SK-N-SH treated with all-trans-retinoic acid at 6 μM for 48 hours (cell line): ENCODE results near the gene LRRC8E.

ENCODE experiments used
- ATAC-seq: fragments of 200-7000 bp; cut with Tn5 transposase; 3 replicates; pipeline ENCODE4 v1.9.1; 2020; ENCODE audit warnings: mild to moderate bottlenecking, moderate library complexity
- ARNTL ChIP-seq: fragments of 450-650 bp; formaldehyde crosslinking; IDR thresholded peaks from 2 replicates; pipeline ENCODE4 v1.5.0; 2020; ENCODE audit warnings: low read depth, mild to moderate bottlenecking, moderate library complexity, borderline replicate concordance
- BACH2 ChIP-seq: fragments of 250-450 bp; sonication (Bioruptor Pico); IDR thresholded peaks from 2 replicates; pipeline ENCODE4 v1.9.0; 2021; ENCODE audit warnings: mild to moderate bottlenecking, borderline replicate concordance
- CSDC2 ChIP-seq: fragments of 250-450 bp; sonication (Bioruptor Pico); IDR thresholded peaks from 2 replicates; pipeline ENCODE4 v1.5.0; 2020; ENCODE audit warnings: mild to moderate bottlenecking, moderate library complexity
- ESRRG ChIP-seq: fragments of 250-450 bp; sonication (Bioruptor Pico); IDR thresholded peaks from 2 replicates; pipeline ENCODE4 v1.6.1; 2021; ENCODE audit warnings: mild to moderate bottlenecking
- GLIS3 ChIP-seq: fragments of 250-450 bp; sonication (Bioruptor Pico); IDR thresholded peaks from 2 replicates; pipeline ENCODE4 v1.5.0; 2020; ENCODE audit warnings: mild to moderate bottlenecking, moderate library complexity
- ISL1 ChIP-seq: fragments of 250-450 bp; sonication (Bioruptor Pico); IDR thresholded peaks from 2 replicates; pipeline ENCODE4 v2.1.2; 2022; ENCODE audit warnings: mild to moderate bottlenecking, moderate library complexity
- OSR1 ChIP-seq: fragments of 250-450 bp; sonication (Bioruptor Pico); IDR thresholded peaks from 2 replicates; pipeline ENCODE4 v1.8.0; 2022; ENCODE audit warnings: moderate library complexity, mild to moderate bottlenecking, inconsistent platforms
- PPARA ChIP-seq: fragments of 250-450 bp; sonication (Bioruptor Pico); IDR thresholded peaks from 2 replicates; pipeline ENCODE4 v1.5.0; 2020; ENCODE audit warnings: mild to moderate bottlenecking, borderline replicate concordance
- RARB ChIP-seq: fragments of 250-450 bp; sonication (Bioruptor Pico); IDR thresholded peaks from 2 replicates; pipeline ENCODE4 v1.8.0; 2021; ENCODE audit warnings: mild to moderate bottlenecking, moderate library complexity
- TCF4 ChIP-seq: fragments of 250-450 bp; sonication (Bioruptor Pico); IDR thresholded peaks from 2 replicates; pipeline ENCODE4 v1.8.0; 2021; ENCODE audit warnings: mild to moderate bottlenecking, moderate library complexity, borderline replicate concordance
- TOX ChIP-seq: fragments of 250-450 bp; sonication (Bioruptor Pico); IDR thresholded peaks from 2 replicates; pipeline ENCODE4 v1.8.0; 2021; ENCODE audit warnings: mild to moderate bottlenecking, moderate library complexity, borderline replicate concordance
- ZC3H10 ChIP-seq: fragments of 250-450 bp; sonication (Bioruptor Pico); IDR thresholded peaks from 2 replicates; pipeline ENCODE4 v1.5.1; 2021; ENCODE audit warnings: mild to moderate bottlenecking, moderate library complexity
- ZFP3 ChIP-seq: fragments of 250-450 bp; sonication (Bioruptor Pico); IDR thresholded peaks from 2 replicates; pipeline ENCODE4 v1.5.0; 2020; ENCODE audit warnings: mild to moderate bottlenecking, moderate library complexity
- ZFP30 ChIP-seq: fragments of 450-650 bp; formaldehyde crosslinking; IDR thresholded peaks from 2 replicates; pipeline ENCODE4 v1.5.0; 2022; ENCODE audit warnings: mild to moderate bottlenecking, moderate library complexity
- ZNF565 ChIP-seq: fragments of 450-650 bp; formaldehyde crosslinking; conservative IDR thresholded peaks from 2 replicates; pipeline ENCODE4 v1.5.0; 2020; ENCODE audit warnings: low read depth, mild to moderate bottlenecking, moderate library complexity
- ZNF70 ChIP-seq: fragments of 450-650 bp; formaldehyde crosslinking; IDR thresholded peaks from 2 replicates; pipeline ENCODE4 v1.5.0; 2020; ENCODE audit warnings: mild to moderate bottlenecking, moderate library complexity
- ZNF8 ChIP-seq: fragments of 450-650 bp; formaldehyde crosslinking; IDR thresholded peaks from 2 replicates; pipeline ENCODE4 v1.5.0; 2020; ENCODE audit warnings: mild to moderate bottlenecking, moderate library complexity
- TF ChIP-seq, protein P1 (sequence below): fragments of 250-450 bp; sonication (Bioruptor Pico); IDR thresholded peaks from 2 replicates; pipeline ENCODE4 v1.5.1; 2021; ENCODE audit warnings: mild to moderate bottlenecking, moderate library complexity
- TF ChIP-seq, protein P2 (sequence below): fragments of 250-450 bp; sonication (Bioruptor Pico); IDR thresholded peaks from 2 replicates; pipeline ENCODE4 v1.5.0; 2020; ENCODE audit warnings: mild to moderate bottlenecking, moderate library complexity
- TF ChIP-seq, protein P3 (sequence below): fragments of 250-450 bp; sonication (Bioruptor Pico); IDR thresholded peaks from 2 replicates; pipeline ENCODE4 v1.5.1; 2020; ENCODE audit warnings: low read depth, mild to moderate bottlenecking, moderate library complexity
- TF ChIP-seq, protein P4 (sequence below): fragments of 250-450 bp; sonication (Bioruptor Pico); IDR thresholded peaks from 2 replicates; pipeline ENCODE4 v1.8.0; 2020; ENCODE audit warnings: mild to moderate bottlenecking, moderate library complexity, borderline replicate concordance
- TF ChIP-seq, protein P5 (sequence below): fragments of 250-450 bp; sonication (Bioruptor Pico); IDR thresholded peaks from 2 replicates; pipeline ENCODE4 v1.8.0; 2021; ENCODE audit warnings: low read depth, mild to moderate bottlenecking, moderate library complexity, borderline replicate concordance

The LRRC8E gene

DNA sequence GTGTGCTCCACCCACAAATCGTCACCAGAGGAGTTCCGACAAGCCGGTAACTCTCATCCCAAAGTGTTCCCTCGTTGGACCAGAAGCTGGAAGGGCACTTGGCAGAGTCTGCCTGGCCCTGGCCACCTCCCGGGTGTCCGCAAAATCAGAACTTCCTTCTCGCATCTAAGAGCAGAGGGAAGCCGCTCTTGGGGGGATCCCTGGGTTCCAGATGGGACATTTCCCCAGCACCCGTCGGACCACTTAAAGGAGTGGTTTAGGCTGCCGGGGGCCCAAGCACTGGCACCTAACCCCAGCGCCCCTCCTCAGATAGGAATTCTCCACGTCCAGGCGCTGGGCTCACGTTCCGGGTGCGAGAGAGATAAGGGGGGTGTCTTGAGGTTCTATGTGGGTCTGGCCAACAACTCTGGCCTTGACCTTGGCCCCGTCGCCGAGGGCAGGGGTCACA is 14.5 kb downstream of the LRRC8E start:
- no peak for ATAC-seq
- TF ChIP-seq ZFP3 (CRISPR knock-in tag): no peak
- no peak for TF ChIP-seq OSR1 (CRISPR knock-in tag)
- TF ChIP-seq TOX (CRISPR knock-in tag): no peak
- TF ChIP-seq, protein P1, sequence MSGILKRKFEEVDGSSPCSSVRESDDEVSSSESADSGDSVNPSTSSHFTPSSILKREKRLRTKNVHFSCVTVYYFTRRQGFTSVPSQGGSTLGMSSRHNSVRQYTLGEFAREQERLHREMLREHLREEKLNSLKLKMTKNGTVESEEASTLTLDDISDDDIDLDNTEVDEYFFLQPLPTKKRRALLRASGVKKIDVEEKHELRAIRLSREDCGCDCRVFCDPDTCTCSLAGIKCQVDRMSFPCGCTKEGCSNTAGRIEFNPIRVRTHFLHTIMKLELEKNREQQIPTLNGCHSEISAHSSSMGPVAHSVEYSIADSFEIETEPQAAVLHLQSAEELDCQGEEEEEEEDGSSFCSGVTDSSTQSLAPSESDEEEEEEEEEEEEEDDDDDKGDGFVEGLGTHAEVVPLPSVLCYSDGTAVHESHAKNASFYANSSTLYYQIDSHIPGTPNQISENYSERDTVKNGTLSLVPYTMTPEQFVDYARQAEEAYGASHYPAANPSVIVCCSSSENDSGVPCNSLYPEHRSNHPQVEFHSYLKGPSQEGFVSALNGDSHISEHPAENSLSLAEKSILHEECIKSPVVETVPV: no peak
- no peak for TF ChIP-seq RARB (CRISPR knock-in tag)
- no peak for TF ChIP-seq ZNF70 (CRISPR knock-in tag)
- TF ChIP-seq BACH2 (CRISPR knock-in tag): no peak
- TF ChIP-seq, protein P2, sequence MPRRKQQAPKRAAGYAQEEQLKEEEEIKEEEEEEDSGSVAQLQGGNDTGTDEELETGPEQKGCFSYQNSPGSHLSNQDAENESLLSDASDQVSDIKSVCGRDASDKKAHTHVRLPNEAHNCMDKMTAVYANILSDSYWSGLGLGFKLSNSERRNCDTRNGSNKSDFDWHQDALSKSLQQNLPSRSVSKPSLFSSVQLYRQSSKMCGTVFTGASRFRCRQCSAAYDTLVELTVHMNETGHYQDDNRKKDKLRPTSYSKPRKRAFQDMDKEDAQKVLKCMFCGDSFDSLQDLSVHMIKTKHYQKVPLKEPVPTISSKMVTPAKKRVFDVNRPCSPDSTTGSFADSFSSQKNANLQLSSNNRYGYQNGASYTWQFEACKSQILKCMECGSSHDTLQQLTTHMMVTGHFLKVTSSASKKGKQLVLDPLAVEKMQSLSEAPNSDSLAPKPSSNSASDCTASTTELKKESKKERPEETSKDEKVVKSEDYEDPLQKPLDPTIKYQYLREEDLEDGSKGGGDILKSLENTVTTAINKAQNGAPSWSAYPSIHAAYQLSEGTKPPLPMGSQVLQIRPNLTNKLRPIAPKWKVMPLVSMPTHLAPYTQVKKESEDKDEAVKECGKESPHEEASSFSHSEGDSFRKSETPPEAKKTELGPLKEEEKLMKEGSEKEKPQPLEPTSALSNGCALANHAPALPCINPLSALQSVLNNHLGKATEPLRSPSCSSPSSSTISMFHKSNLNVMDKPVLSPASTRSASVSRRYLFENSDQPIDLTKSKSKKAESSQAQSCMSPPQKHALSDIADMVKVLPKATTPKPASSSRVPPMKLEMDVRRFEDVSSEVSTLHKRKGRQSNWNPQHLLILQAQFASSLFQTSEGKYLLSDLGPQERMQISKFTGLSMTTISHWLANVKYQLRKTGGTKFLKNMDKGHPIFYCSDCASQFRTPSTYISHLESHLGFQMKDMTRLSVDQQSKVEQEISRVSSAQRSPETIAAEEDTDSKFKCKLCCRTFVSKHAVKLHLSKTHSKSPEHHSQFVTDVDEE (CRISPR knock-in tag): no peak
- no peak for TF ChIP-seq CSDC2
- TF ChIP-seq PPARA (CRISPR knock-in tag): no peak
- TF ChIP-seq TCF4 (CRISPR knock-in tag): no peak
- TF ChIP-seq, protein P3, sequence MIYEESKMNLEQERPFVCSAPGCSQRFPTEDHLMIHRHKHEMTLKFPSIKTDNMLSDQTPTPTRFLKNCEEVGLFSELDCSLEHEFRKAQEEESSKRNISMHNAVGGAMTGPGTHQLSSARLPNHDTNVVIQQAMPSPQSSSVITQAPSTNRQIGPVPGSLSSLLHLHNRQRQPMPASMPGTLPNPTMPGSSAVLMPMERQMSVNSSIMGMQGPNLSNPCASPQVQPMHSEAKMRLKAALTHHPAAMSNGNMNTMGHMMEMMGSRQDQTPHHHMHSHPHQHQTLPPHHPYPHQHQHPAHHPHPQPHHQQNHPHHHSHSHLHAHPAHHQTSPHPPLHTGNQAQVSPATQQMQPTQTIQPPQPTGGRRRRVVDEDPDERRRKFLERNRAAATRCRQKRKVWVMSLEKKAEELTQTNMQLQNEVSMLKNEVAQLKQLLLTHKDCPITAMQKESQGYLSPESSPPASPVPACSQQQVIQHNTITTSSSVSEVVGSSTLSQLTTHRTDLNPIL (CRISPR knock-in tag): no peak

DNA sequence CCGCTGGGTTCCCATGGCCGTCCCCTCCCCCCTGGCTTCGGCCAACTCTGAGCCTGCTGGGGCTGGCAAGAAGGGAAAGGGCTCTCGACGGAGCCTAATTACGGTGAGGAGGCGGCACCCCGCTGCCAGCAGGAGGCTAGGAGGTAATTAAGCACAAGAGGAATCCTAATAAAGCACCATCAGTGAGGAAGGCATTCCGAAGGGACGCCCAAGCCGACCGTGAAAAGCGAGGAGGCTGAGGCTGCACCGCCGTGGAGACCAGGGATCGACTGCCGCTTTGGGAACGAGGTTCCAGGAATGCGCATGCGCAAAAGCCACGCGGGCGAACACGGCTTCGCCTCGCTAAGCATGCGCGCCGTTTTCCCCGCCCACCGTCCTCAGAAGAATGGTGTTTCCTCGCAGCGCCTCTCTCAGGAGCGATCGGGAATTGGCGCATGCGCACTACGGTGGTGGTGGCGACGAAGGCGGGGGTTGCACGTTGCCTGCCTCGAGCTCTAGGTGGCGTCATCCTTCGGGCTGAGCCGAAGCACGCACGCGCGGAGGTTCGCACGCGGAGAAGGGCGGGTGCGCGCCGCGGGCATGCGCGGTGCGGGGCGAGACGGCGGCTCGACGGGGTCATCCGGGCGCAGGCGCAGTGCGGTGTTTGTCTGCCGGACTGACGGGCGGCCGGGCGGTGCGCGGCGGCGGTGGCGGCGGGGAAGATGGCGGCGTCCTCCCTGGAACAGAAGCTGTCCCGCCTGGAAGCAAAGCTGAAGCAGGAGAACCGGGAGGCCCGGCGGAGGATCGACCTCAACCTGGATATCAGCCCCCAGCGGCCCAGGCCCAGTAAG is 15.1 kb downstream of the LRRC8E start, which contains the start of gene MAP2K7:
MAP2K7 (plus strand) TSS at position 634 of the 830 bp plus-strand sequence; CDS start at position 702, 68 bp downstream.
- TF ChIP-seq ZFP30 (no peak), CSDC2 (no peak), OSR1 (CRISPR knock-in tag) (no peak), TCF4 (CRISPR knock-in tag) (no peak), ZC3H10 (CRISPR knock-in tag) (no peak), ISL1 (CRISPR knock-in tag) (no peak), ZNF8 (CRISPR knock-in tag) (no peak), GLIS3 (no peak), PPARA (CRISPR knock-in tag) (no peak), ZNF565 (CRISPR knock-in tag) (no peak), ESRRG (CRISPR knock-in tag) (no peak), TOX (CRISPR knock-in tag) (no peak), ZNF70 (CRISPR knock-in tag) (no peak), ARNTL (CRISPR knock-in tag) (no peak), BACH2 (CRISPR knock-in tag) (no peak)
- TF ChIP-seq, protein P2 (CRISPR knock-in tag): no peak
- TF ChIP-seq, protein P4, sequence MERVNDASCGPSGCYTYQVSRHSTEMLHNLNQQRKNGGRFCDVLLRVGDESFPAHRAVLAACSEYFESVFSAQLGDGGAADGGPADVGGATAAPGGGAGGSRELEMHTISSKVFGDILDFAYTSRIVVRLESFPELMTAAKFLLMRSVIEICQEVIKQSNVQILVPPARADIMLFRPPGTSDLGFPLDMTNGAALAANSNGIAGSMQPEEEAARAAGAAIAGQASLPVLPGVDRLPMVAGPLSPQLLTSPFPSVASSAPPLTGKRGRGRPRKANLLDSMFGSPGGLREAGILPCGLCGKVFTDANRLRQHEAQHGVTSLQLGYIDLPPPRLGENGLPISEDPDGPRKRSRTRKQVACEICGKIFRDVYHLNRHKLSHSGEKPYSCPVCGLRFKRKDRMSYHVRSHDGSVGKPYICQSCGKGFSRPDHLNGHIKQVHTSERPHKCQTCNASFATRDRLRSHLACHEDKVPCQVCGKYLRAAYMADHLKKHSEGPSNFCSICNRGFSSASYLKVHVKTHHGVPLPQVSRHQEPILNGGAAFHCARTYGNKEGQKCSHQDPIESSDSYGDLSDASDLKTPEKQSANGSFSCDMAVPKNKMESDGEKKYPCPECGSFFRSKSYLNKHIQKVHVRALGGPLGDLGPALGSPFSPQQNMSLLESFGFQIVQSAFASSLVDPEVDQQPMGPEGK (CRISPR knock-in tag): no peak
- TF ChIP-seq, protein P1: no peak
- TF ChIP-seq, protein P5, sequence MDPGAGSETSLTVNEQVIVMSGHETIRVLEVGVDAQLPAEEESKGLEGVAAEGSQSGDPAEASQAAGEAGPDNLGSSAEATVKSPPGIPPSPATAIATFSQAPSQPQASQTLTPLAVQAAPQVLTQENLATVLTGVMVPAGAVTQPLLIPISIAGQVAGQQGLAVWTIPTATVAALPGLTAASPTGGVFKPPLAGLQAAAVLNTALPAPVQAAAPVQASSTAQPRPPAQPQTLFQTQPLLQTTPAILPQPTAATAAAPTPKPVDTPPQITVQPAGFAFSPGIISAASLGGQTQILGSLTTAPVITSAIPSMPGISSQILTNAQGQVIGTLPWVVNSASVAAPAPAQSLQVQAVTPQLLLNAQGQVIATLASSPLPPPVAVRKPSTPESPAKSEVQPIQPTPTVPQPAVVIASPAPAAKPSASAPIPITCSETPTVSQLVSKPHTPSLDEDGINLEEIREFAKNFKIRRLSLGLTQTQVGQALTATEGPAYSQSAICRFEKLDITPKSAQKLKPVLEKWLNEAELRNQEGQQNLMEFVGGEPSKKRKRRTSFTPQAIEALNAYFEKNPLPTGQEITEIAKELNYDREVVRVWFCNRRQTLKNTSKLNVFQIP (CRISPR knock-in tag): no peak
- TF ChIP-seq, protein P3 (CRISPR knock-in tag): no peak
- TF ChIP-seq, all 23 proteins: peak for 0
- peak; percentile 84 for ATAC-seq
